HG03139 (cell line): ENCODE data around the gene UGT1A3.

Experiments
- ATAC-seq: cut with Tn5 transposase; IDR thresholded peaks from one replicate; pipeline ENCODE4 v1.9.1; 2021; ENCODE audit not compliant: unreplicated experiment

The UGT1A3 gene

GRCh38 chr2:233813236-233814055 lies 84.6 kb downstream of the UGT1A3 start:
- ATAC-seq: no peak

DNA sequence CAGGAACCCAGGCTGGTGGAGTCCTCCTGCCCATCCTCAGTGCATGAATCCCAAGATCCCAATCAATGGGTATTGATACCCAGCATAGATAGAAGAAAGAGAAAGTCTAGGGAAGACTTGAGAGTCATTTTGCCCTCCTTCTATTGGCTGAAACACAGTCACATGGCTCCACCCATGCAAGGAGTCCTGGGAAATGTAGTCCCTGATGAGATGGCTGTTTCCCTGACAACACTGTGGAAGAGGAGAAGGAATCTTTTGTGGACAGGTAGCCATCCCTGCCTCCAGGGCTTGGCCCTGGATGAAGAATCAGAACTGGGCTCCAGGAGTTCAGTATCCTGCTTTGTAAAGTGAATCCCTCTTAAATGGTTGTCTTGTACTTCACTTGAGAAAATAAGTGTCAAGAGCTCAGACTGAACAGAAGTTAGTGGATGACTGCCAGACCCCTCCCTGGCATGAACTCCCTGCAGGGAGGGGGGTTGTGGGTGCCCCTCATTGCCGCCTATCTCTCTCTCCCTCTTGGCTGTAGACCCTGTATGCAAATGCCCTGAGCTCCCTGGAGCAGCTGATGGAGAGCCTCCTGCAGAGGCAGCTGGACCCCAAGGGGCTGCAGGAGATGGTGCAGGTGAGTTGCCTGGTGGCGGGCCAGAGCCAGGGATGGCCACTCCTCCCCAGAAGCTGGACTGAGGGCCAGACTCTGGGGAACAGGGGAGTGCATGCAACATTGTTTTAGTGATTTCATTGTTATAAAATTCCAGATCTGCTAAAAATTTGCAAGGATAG lies 85.4 kb downstream of the UGT1A3 start:
- ATAC-seq: no peak

DNA sequence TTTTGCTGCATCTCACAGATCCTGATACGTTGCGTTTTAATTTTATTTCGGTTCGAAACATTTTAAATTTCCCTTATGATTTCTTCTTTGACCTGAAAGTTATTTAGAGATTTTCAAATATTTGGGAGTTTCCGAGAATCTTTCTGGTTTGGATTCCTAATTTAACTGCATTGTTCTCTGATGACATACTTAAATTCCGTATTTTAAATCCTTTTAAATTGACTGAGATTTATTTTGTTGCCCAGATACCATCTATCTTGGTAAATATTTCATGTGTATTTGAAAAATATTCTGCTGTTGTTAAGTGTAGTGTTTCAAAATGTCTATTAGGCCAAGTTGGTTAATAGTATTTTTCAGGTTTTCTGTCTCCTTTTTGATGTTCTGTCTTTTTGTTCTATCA lies 87.0 kb downstream of the UGT1A3 start:
- no peak for ATAC-seq

- ATAC-seq: no peak
Measured at GRCh38 chr2:233816334-233816733, 87.5 kb downstream of the UGT1A3 start.

DNA sequence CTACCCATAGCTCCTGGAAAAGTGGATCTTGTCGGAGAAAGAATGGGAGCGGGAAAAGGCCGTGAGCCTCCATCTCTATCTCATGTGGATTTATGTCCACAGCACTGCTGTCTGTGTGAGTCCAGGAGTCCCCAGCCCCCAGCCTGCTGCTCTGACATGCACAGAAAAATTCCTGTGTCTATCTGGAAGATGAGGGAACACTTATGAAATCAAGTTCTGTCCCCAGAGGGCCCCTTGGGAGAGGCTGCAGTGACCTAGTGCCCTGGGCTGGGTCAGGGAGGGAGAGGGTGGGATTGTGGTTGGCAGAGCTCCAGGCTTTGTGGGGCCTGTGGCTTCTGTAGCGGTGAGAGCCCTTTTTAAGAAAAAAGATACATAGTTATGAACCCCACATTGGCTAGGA lies 87.9 kb downstream of the UGT1A3 start:
- ATAC-seq: no peak

DNA sequence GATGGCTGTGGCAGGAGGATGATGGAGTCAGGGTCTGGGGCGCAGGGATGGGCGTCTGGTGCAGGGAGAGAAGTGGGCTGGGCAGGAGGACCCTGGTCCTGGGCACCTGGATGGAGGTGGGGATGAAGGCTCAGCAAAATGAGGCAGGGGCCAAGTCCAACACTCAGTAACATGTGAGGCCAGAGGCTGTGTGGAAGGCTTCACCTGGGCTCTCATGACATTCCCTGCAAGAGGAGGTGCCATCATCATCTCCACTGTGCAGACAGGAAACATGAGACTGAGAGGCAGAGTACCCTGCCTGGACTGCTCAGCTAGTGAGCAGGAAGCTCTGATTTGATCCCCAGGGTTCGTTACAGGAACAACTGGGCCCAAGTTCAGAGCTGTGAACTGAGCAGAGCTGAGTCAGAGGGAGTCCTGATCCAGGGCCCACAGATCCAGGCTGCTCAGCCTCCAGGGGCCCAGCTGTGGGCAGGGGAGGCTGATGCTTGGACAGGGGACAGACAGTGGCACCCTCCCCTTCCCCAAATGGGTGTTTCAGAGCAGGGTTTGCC lies 88.6 kb downstream of the UGT1A3 start:
- no peak for ATAC-seq

DNA sequence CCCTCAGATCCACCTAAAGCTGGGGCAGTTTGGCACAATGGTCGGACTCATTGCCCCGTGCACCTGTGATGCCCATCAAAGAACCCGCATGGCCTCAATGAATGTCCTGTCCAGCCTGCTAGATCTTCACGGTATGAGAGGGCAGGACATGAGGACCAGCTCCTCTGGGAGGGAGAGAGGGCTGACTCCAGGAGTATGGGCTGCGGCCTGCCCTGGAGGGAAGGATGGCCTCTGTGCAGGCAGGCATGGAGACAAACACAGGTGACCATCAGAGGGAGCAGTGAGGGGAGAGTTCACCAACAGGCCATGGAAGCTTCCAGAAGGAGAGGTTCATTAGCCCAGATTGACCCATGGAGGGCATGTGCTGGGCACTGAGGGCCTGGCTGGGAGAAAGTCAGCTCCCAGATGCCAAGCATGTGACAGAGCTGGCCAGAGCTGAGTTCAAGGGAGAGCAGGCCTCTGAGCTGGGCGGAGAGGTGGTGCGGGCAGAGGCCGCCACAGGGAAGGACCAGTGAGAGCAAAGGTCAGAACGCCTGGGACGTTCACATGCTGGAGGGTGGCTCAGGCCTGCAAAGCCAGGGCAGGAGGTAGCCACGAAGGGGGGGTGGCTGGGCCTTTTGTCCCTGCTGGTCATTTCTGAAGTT lies 89.3 kb downstream of the UGT1A3 start:
- no peak for ATAC-seq

DNA sequence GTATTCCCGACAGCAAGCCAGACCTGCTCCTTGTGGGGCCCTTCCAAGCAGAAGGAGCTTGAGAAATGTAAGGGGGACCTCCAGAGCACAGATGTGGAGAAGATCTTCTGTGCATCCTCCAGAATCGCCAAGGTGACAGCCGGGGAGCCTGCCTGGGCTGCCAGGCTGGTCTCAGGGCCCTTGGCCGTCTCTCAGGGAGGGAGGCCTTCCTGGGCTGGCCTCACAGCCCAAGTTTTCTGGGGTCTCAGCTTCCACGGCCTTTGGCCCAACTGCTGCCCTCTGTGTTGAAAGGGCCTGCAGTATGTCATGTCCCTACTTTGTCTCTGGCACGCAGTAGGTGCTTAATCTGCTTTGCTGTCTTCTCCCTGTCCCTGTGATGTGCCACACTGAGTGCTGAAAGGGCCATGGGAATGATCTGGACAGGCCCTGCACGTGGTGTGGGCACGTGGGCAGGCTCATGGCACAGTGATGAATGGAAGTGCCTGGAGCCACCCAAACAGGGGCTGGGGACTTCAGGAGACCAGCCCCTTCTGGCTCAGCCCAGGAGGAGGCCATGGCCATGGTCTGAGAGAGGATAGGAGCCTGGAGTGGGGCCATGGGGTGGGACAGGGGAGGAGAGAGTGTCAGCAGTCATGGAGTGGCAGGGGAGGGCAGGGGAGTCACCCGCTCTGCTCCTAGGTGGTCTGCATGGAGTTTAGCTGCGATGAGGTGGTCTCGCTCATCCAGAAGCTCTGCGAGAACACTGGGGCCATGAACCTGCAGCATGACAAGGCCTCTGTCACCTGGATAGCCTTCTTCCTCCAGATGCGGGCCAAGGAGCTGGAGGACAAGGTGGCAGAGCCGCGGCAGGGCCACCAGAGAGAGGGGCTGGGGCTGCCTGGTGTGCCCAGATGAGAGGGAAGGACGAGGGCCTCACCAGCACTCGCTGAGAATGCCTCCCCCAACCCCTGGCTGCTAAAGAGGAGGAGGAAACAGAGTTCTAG lies 90.1 kb downstream of the UGT1A3 start:
- ATAC-seq: no peak

DNA sequence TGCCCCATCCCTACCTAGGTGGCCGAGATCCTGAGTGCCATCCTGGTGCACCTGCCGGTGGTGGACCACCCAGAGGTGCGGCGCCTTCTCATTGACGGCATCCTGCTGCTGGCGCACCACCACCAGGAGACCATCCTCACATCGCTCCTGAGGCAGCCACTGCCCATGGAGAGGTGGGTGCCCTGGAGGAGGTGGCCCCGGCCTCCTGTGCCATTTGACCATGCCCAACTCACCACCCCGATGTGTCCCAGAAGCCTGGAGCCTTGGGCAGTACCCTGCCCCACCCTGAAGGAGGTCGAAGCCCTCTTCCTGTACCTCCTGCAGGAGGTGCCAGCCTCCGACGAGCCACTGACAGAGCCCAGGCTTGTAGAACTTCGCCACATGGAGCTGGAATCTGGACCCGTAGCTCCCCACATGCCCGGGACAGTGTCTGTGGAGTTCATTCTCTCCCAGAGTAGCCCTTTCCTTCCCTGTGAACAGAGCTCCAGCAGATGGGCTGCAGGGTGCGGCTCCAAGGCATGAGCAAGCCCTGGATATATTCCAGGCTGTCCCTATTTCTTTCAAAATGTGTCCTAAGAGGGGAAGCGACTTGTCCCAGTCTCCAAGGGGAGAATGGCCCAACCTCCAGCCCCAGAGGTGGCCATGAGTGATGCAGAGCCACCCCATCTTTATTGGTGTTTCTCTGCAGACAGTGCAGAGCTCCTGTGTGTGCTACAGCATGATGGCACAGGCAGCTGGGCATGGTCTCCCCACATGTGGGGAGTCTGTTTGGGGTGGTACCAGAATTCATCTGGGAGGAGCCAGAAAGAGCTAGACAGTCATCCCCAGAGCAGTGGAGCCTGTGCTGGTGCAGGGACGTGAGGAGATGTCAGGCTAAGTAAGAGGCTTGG lies 91.3 kb downstream of the UGT1A3 start:
- no peak for ATAC-seq

DNA sequence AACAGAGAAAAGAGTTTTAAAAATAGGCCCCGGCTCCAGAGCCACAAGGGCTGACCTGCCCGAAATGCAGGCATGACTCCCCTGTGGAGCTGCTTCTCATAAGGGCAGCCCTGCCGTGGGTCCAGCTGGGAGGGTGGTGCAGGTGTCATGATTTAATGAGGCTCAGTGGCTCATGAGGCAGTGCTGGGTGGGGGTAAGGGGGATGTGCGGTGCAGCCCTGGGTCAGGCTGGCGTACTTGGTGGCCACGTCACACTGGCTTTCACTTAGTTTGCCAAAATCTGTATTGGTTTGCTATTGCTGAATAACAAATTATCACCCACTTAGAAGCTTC lies 91.9 kb downstream of the UGT1A3 start:
- ATAC-seq: no peak

DNA sequence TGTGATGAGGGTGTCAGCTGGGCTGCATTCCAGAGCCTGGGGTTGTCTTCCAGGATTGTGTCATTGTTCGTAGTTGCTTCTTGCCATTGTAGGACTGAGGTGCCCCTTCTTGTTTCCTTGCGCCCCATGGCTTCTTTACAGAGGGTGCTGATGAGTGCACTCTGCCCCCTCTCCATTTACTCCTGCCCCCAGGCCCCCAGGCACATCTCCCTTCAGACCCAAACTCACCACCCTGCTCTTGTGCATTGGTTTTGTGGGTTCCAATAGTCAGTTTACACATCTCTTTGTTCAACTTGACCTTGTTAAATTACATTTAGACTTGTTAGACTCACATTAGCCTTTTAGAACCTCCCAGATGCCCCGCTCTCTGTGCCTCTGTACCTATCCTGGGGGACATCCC lies 92.4 kb downstream of the UGT1A3 start:
- no peak for ATAC-seq

- no peak for ATAC-seq
Measured at GRCh38 chr2:233821709-233822100, 92.9 kb downstream of the UGT1A3 start.

GRCh38 chr2:233822101-233822771 lies 93.4 kb downstream of the UGT1A3 start:
- ATAC-seq: no peak
